Left colon (tissue), 2 donors: Measurements from ENCODE around the gene FAM24B. TPM values are rescaled to one million over a fixed set of nuclear protein-coding genes. Genes with fewer than 3 reads are reported as not detected.
"Not testable (repeated sequence)": the region's sequence is repeated elsewhere in the genome, so short reads cannot be mapped to it uniquely, and the experiment has no call there.

ENCODE experiments used
- ATAC-seq: fragments of 200-7000 bp; cut with Tn5 transposase; one replicate; pipeline ENCODE4 v1.9.1; 2020; ENCODE audit warnings: mild to moderate bottlenecking, moderate library complexity
- DNase-seq, 2 donors: peaks; one replicate each; pipeline ENCODE4 v3.0.0-alpha.2; 2020
- intact Hi-C, 2 donors: fragments of 100-400 bp; cut with DNase I in 1 of 2; cut with micrococcal nuclease in 1 of 2; formaldehyde crosslinking; loops; one replicate each; pipeline versions ENCODE4 v1.11.2 to v1.14.0; 2022; cut with DNase I, micrococcal nuclease
- total RNA-seq, 2 donors: library from RNA; stranded (reverse); fragmentation: NEBNext Ultra II Directional; extraction: Animal tissue kit (Norgen Biotek cat#: 25700); gene quantifications; one replicate each; pipeline ENCODE4 v1.2.1, GENCODE V29; 2021
- donor health status: DM: no; HTN: no; CAD: no.
- donor health status: DM: yes; HTN: yes; CAD: no.

FAM24B gene
- total RNA-seq, 2 donors from 2014 or later: 3.9 to 4.1 TPM

DNA sequence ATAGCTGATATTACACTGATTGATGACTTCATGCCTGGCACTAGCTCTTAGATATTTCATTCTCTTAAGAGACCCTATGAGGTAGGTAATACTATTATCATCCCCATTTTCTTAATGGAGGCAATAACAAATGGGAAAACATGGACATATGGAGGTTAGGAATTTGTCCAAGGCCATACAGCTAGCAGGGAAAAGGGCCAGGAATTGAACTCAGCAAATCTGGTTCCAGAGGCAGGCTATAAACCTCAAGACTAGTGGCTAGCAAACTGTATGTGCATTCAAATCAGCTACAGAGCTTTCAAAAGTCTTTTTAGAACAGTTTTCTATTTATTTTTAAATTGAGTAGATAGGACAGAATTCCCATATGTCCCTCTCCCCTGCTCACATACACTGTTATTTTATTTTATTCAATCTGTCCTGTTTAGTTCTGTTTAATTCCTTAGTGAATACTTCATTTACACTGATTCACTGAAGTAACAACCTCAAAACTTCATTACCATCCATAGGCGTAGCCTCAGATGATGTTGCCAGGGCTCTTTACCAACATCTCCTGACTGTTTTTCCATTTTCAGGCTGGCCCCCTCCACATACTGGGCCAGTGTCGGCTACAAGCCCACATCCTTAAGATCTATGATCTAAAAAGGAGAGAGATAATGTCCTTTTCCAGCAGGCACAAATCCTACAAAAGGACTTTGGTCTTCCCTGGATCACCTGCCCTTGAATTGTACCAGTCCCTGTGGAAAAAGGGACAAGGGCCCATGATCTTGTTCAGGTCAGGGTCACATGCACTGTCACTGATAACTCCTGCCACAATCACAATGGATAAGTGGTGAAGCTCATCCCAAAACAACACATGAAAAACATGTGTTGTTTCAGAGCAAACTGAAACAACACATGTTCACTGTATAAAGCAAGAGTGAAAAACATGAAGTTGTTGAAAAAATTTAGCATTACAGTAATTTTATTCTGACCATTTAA is 15.9 kb downstream of the FAM24B start:
- no peak for ATAC-seq

DNA sequence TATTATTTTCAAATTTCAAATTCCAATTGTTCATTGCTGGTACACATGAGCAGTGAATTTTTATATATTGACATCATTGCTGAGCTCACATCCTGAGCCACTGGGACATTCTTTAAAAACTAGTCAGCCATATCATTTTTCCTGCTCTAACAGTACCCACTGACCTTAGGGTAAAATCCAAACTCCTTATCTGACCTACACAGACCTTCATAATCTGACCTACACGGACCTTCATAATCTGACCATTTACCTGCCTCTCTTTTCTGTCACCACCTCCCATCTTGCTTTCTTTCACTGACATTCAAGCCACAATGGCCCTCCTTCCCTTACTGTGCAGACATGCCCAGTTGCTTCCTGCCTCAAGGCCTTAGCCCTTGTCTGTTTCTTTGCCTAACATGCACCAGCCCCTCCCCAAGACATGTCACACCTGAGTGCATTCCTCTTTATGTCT is 17.6 kb downstream of the FAM24B start:
- ATAC-seq: no peak
- intact Hi-C loops: no loop called here
- DNase-seq: no peak

More for the DNA sequence above, 15.9 kb downstream of the FAM24B start:
- DNase-seq: no peak
- intact Hi-C loops: no loop called here

DNA sequence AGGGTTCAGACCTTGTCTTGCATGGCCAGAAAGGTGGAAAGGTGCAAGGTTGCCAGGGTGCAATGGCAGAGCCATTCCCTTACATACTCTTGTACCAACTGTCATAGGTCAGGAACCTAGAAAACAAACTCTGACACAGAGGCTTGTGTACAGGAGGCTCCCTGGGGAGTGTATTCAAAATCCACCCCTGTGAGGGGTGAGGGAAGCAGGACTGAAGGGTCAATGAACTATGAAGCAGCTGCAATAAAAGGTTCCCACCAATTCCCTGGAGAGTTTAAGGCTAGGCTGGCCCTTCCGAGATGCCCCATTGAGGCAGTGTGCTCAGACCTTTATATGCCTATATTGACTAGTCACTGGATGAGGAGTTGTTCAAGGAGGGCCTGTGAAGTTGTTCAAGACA is 19.9 kb downstream of the FAM24B start:
- ATAC-seq (no peak), DNase-seq (no peak)
- intact Hi-C loops: no loop called here

DNA sequence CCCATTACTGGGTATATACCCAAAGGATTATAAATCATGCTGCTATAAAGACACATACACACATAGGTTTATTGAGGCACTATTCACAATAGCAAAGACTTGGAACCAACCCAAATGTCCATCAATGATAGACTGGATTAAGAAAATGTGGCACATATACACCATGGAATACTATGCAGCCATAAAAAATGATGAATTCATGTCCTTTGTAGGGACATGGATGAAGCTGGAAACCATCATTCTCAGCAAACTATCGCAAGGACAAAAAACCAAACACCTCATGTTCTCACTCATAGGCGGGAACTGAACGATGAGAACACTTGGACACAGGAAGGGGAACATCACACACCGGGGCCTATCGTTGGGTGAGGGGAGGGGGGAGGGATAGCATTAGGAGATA is 21.3 kb downstream of the FAM24B start:
- ATAC-seq, DNase-seq, intact Hi-C loops: not testable (repeated sequence)

DNA sequence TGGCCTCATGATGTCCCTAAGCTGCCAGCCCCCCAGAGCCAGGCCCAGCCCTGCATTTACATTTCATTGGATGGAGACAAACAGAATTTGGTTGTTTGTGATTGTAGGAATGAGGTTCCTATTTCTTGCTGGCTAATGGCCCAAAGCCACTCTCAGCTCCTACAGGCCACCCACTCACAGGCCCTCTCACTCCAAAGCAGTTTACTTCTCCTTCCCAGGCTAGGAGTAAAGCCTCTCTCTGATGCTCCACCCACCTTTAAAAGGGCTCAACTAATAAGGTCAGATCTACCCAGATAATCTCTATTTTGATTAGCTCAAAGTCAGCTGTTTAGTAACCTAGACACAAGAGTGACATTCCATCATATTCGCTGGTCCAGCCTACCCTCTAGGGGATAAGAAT is 22.5 kb downstream of the FAM24B start:
- no peak for ATAC-seq
- DNase-seq: no peak
- intact Hi-C loops: no loop called here

DNA sequence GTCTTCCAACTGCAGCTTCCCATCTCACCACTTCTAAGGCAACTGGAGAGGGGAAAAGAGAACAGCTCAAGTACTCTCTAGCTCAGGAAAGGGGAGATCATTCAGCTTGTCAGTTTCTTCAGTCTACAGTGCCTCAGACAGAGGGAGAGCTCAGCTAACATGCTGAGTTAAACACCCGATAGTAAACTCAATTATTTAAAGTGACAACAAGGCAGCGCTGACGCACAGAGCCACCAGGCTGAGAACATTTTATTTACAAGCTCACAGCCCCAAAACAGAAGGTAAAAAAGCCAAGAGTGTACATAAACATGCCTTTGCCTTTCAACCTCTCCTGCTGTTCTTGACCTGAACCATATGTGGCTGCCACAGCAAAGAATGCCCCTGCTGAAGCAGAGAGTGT is 23.6 kb downstream of the FAM24B start:
- DNase-seq (no peak), ATAC-seq (no peak)
- intact Hi-C loops: no loop called here

DNA sequence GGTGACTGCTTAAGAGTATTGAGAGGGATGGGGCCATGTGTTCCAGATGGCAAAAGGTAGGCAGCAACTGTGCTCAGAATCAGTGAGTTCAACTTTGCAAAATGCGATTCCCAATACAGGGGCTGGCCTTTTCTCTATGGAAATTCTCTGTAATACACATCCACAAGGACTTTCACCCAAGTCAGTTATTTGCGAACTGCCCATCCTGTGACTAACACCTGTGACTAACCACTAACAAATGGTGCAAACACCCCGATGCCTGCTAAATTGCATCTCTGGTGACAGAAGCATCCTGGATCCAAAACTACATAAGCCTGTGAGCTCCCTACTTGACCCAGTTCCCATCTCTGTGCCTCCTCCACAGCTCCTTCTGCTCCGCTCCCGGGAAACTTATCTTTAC is 24.7 kb downstream of the FAM24B start:
- DNase-seq: no peak
- intact Hi-C loops: no loop called here
- no peak for ATAC-seq

DNA sequence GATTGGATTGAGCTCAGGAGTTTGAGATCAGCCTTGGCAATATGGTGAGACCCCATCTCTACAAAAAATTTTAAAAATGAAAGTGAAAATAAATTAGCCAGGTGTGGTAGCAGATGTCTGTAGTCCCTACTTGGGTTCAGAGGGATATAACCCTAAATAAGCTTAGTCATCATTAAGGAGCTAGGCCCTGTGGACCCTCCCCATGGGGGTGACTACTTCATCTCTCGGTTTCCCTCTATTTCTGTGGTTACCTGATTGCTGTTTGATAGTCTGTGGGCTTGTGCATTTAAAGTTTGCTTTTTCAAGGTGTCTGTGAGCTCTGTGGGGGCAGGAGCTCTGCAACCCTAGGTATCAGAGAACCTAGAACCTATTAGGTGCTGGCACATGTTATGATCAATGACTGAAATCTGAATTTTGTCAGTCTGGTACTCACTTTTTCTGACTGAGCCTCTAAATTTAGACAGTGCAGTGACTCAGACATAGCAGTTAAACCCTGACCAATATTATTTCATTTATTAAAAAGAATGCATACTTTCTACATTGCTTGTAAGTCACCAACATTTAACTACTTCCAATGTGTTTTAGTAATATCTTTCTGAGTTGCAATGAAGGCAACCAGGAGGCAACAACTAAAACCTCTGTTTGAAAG is 25.6 kb downstream of the FAM24B start:
- intact Hi-C loops: no loop called here
- ATAC-seq (no peak), DNase-seq (no peak)

DNA sequence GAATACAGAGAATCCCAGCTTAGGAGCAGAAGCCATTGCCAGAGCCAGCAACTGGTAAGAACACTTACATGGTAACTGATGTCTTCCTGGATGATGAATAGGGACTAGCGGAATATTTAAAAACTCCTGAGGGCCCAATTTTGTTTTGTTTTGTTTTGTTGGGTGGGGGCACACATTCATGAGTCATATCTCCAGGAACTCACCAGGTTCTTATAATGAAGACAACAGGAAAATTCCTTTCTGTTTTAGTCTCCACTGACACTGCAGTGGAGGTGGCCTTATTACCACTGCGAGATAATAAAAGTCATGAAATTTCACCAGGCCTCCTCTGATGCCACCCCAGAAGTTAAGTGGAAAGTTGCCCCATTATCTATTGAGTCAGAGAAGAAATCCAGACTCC is 27.1 kb downstream of the FAM24B start:
- DNase-seq (no peak), ATAC-seq (no peak)
- intact Hi-C loops: no loop called here

DNA sequence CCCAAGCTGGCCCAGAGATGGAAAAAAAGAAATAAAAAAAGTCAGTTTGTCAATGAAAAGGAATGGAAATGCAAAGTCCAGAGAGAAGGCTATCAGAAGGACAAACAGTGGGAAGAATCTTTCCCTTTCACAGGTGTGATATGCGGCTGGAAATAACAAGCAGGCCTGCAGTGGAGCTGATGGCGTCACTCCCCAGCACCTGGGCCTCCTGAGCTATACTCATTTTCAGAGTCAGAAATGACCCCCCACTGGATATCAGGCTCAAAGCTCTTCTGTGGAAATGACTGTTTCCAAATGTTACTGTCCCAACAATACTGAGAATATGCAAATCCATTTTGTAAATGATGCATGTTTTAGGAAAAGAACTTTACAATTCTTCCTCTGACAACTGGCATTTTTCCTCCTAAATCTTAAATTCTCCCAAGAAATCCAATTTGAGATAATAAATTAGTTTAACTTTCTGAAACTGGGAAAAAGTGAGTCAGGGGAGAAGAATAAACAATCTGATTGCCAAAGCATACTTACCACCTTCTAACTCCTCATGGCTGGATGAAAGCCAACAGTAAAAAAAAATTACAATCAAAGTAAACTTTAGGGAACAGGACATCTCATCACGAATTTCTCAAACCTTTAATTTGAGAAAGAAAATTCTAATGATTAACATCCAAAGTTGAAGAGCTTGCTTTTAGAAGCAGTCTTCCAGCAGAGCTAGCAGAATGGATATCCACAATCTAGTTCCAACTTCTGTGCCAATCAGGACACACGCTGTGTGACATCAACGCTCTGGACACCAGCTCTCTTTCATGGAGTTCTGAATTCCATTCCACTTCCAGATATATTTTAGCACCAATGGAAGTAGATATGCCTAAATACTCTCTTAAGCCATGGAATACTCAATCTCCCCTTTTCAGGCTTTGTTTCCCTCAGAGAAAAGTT is 28.4 kb downstream of the FAM24B start:
- ATAC-seq (no peak), DNase-seq (no peak)
- intact Hi-C loops: no loop called here

DNA sequence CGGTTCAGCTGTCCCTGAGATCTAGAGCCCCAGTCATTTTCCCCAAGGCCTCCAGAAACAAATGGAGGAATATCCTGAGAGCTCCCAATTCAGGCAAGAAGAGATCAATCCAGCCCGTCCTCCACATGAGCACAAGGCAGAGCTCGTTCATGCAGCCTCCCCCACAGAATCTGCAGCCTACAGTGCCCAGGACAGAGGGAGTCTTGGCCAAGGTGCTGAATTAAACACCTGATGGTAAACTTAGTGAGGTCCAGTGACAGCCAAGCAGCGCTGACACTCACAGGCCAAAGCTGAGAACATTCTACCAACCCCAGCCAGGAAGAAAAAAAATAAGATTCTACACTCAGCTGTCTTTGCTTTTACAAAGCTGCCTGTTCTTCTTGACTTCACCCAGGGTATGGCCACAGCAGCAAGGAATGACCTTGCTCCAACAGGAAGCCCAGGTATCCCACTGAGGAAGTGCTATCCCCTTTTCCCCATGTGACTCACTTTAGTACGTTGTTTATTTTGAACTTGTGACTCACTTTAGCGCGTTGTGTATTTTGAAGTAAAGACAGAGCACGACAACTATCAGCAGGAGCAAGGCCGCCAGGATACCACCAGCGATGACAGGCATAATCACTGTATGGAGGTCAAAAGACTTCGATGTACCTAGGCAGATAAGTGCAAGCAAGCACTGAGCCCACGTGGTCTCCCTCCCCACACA is 29.3 kb downstream of the FAM24B start:
- intact Hi-C loops: no loop called here
- DNase-seq: no peak
- ATAC-seq: no peak

DNA sequence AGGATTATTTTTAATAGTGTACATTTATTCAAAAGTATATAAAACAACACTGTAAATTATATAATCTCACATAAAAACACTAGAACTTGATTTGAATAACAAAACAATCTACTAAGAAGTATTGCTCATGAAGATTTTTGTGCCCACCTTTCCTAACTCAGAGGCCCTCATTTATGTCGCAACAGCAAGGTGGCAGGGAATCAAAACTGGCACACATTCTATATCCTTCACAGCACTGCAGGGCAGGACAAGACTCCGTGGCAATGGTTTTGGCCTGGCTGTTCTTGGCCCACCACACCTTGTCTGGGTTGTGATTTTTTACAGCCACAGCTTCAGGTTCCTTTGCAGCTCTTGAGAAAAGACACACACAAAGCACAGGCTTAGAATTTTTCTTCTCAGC is 30.3 kb downstream of the FAM24B start:
- intact Hi-C loops: no loop called here
- no peak for ATAC-seq
- DNase-seq: no peak

DNA sequence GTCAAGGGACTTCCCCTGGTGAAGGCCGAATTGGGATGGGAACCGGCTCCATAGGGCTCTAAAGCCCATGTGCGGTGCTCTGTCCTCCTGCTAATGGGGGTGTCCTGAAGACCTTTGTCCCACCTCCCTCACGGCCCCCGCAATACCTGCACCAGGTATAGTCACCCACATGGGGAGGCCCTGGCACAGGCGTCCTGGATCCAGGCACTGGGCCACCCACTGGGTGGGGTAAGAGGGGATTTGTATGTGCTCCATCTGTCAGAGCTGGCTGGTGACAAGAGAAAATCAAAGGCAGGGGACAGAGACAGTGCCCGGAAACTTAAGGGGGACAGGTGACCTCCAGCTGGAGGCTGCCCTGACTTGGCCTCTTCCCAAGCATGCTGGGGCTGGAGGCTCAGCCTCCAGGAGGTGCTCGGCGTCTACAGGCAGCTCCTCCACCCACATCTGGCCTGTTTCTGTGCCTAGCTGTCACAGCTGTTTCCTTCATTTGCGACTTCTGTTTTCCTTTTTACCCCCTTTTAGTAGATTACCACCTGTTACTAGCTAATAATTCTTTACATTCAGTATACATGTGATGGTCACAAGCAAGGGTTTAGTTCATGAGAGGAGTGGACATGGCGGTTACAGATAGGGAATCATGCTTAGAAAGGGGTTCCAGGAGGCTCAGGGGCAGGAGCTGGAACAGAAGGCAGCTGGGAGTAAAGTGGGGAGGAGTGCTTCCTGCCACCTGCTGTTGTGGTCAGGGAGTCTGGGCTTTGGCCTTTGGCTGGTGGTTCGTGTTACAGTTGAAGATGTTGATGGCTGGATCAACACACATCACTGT is 31.4 kb downstream of the FAM24B start:
- no peak for DNase-seq
- no peak for ATAC-seq
- intact Hi-C loops: no loop called here

DNA sequence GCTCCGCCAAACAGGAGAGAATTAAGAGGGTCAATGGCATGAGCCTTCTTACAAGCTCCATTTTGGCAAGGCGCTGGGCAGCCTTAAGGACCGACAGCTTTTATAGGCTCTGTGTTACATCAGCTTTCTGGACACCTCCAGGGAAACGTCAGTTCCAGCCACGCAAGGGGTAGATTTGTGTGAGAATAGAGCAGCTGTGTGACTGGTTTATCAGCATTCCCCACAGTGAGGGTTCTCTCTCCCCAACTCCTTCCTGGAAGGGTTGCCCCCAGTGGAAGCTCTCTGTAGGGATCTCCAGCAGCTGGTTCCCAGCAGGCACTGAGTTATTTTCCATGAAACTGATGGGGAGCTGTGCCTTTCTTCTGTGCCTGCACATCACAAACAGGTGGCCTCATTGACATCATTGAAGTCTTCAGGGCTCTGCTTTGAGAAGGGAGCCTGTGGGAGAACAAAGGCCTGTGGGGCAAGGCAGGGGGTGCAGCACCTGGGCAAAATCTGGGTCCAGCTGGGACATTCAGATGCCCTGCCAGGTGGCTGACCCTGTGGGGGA is 33.5 kb downstream of the FAM24B start, which contains the start of gene CUZD1:
TSS of gene CUZD1 (minus strand) at position 75 of the 550 bp plus-strand sequence. CDS start at position 61, 14 bp downstream.
- intact Hi-C loops: no loop called here
- no peak for DNase-seq
- no peak for ATAC-seq

DNA sequence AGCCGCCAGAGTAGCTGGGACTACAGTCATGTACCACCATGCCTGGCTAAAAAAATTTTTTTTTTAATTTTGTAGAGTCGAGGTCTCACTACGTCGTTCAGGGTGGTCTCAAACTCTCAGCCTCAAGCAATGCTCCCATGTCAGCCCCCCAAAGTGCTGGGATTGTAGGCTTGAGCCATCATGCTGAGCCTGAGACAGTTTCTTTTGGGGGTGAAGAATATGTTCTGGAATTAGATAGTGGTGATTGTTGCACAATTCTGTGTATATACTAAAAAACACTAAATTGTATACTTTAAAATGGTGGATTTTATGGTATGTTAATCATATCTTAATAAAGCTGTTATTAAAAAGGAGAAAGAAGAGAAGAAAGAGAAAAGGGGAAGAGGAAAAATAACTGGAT is 35.2 kb downstream of the FAM24B start:
- DNase-seq (no peak), ATAC-seq (no peak)
- intact Hi-C loops: no loop called here

DNA sequence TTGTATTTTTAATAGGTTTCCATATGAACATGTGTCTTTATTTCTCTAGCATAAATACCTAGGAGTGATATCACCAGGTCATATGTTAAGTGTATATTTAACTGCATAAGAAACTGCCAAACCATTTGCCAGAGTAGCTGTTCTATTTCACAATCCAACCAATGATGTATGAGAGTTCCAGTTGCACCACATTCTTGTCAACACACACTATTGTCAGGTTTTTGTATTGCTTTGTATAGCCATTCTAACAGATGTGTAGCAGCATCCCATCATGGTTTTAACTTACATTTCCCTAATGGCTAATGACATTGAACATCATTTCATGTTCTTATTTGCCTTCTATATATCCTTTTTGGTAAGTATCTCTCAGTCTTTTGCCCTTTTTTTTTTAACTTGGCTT is 37.8 kb downstream of the FAM24B start:
- ATAC-seq: no peak
- intact Hi-C loops: no loop called here
- no peak for DNase-seq

DNA sequence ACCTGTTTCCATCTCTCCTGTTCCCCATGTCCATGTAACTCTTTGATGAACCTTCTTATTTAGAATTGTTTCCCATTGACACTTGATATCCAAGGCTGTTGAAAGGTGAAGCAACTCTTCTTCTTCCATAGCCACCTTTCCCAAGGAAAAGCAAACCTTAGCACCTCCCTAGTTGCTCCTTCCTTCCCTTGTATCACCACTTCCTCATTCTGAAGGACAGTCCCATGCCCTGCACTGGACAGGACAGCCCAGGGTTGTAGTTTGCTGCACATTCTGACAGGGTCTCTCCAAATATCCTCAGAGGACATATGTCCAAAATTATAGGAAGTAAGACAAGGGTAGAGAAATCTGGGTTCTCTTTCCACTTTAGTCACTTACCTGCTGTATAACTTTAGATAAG is 39.9 kb downstream of the FAM24B start:
- intact Hi-C loops: no loop called here
- DNase-seq (no peak), ATAC-seq (no peak)
